Measurements from ENCODE around the gene SFI1. TPM values are rescaled to one million over a fixed set of nuclear protein-coding genes. Genes with fewer than 3 reads are reported as not detected.

SFI1 gene
- total and polyA plus RNA-seq, 2 donors (not counting 1 experiment from before 2014, with no cell fraction given): 80.2 to 182 TPM

DNA sequence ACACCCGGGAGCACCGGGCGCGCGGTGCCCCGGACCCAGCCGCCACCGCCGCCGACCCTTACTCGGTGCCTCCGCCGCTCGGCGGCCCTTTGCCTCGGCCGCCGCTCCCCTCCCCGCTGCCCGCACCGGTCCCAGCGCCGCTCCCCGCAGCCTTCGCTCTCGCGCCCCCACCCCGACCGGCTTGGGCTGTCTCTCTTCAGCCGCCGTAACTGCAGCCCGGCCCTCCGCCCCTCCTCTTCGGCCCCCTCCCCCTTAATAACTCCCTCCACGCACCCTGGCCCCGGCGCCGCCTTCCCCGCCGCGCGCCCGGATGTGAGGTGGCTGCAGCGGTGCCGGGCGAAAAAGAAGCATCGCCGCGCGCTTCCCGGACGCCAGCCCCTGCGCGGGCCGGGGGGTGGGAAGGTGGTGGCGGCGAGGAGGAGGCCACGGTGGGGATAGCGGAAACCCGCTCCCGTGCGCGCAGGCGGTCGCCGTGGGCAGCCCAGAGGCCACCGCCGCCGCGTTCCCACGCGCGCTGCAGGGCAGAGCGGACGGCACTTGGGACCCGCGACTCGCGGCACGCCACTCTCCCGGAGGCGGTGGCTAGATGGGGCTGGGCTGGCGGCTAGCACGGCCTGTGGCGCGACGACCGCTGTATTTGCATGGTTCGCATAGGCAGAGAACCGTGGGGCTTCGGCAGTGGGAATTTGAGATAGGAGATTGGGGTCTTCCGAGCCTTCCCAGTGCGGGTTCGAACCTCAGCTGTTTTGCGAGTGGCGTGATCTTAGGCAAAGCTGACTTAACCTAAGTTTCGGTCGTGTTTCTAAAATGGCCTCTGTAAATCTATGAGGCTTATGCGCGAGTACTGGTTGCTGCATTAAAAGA is 6.5 kb upstream of the SFI1 start, which contains the start of gene EIF4ENIF1:
Gene EIF4ENIF1, minus strand, starts transcription at position 211 of the 864 bp plus-strand sequence. CDS start 1,124 bp downstream, outside the sequence.
- peak within 1 kb of the TSS; percentile 98 for H3K27ac Mint-ChIP-seq

More for the DNA sequence above, 6.5 kb upstream of the SFI1 start, which contains the start of gene EIF4ENIF1:
- POLR2A ChIA-PET: interaction anchor here (0.6 kb wide), 1 partner anchor 71 kb away, joined by 4 read pairs; no protein-coding TSS in a partner anchor
- CTCF ChIA-PET: interaction anchor here (0.6 to 2.9 kb wide), 6 partner anchors 26 to 144 kb away, joined by 3 to 10 read pairs (median 4); no protein-coding TSS in a partner anchor
- Histone ChIP-seq H2AFZ (ENCODE audit: insufficient read depth, low read depth, low read length, poor library complexity, severe bottlenecking) (peak within 1 kb of the TSS; percentile 86), H3K36me3 (replicated peaks in 1 of 2; ENCODE audit: control extremely low read depth in 1 of 2, control insufficient read depth in 1 of 2, extremely low read depth in 1 of 2, insufficient read depth in 2 of 2, low read length in 1 of 2) (peaks cover 0 to 28% of the 10 kb centered on the region in 2 experiments), H3K27me3 (replicated peaks in 1 of 4; ENCODE audit: control extremely low read depth in 1 of 4, control insufficient read depth in 3 of 4, insufficient read depth in 4 of 4, low read length in 3 of 4) (no peaks in the 10 kb centered on the region), H3K4me2 (replicated peaks; ENCODE audit: low read depth, low read length, poor library complexity, severe bottlenecking) (peak within 1 kb of the TSS; percentile 84), H3K4me3 (ENCODE audit: control extremely low read depth in 1 of 5, extremely low read depth in 1 of 5, insufficient read depth in 1 of 5, low read depth in 2 of 5, low read length in 4 of 5) (peak within 1 kb of the TSS; percentile 67 to 100 (median 84)), H3K9me3 (ENCODE audit: control extremely low read depth in 1 of 3, control insufficient read depth in 2 of 3, insufficient read depth in 1 of 3, low read length in 2 of 3) (no peaks in the 10 kb centered on the region), H3K9ac (ENCODE audit: low read length) (peak within 1 kb of the TSS; percentile 94), H3K27ac (ENCODE audit: low read length in 2 of 2) (peak within 1 kb of the TSS; percentile 93 to 99), H4K20me1 (ENCODE audit: control insufficient read depth, insufficient read depth, low read length, poor library complexity, severe bottlenecking) (no peaks in the 10 kb centered on the region), H3K79me2 (ENCODE audit: control insufficient read depth, insufficient read depth, low read length) (peaks cover 31% of the 10 kb centered on the region), H3K4me1 (ENCODE audit: control insufficient read depth in 2 of 2, insufficient read depth in 2 of 2, low read length in 2 of 2) (peaks cover 29 to 47% of the 10 kb centered on the region in 2 donors)
- under 1% methylated on average over 92 of the region's 100 CpGs for WGBS (ENCODE audit: insufficient coverage)
- peak within 1 kb of the TSS; percentile 91 for H3K4me3 Mint-ChIP-seq
- peak; percentile 93 for DNase-seq
- intact Hi-C loops (cut with micrococcal nuclease): loop anchor here (1.0 to 10.0 kb wide), 9 partner anchors 7 to 985 kb away; partner anchors contain the start of genes DRG1, FBXO7, LIMK2 and PISD
- H3K27me3 Mint-ChIP-seq: no peaks in the 10 kb centered on the region
- ATAC-seq (ENCODE audit: low read depth): peak; percentile 67
- no peaks in the 10 kb centered on the region for H3K9me3 Mint-ChIP-seq (ENCODE audit: insufficient read depth)
- peaks cover 52% of the 10 kb centered on the region for H3K4me1 Mint-ChIP-seq
- no peak for TF ChIP-seq EZH2 (IDR thresholded peaks at IDR 0.05; ENCODE audit: borderline replicate concordance, insufficient read depth, low read depth, low read length, poor library complexity, severe bottlenecking)
- TF ChIP-seq, protein P1, sequence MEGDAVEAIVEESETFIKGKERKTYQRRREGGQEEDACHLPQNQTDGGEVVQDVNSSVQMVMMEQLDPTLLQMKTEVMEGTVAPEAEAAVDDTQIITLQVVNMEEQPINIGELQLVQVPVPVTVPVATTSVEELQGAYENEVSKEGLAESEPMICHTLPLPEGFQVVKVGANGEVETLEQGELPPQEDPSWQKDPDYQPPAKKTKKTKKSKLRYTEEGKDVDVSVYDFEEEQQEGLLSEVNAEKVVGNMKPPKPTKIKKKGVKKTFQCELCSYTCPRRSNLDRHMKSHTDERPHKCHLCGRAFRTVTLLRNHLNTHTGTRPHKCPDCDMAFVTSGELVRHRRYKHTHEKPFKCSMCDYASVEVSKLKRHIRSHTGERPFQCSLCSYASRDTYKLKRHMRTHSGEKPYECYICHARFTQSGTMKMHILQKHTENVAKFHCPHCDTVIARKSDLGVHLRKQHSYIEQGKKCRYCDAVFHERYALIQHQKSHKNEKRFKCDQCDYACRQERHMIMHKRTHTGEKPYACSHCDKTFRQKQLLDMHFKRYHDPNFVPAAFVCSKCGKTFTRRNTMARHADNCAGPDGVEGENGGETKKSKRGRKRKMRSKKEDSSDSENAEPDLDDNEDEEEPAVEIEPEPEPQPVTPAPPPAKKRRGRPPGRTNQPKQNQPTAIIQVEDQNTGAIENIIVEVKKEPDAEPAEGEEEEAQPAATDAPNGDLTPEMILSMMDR (IDR thresholded peaks at IDR 0.05): no peak

Measured in B cell (primary cell).